Fibroblast of the aortic adventitia (primary cell): ENCODE data around the gene KCTD1. TPM values are rescaled to one million over a fixed set of nuclear protein-coding genes. Genes with fewer than 3 reads are reported as not detected.

Source experiments
- DNase-seq: peaks from one replicate; pipeline ENCODE4 v3.0.0-alpha.2; 2010; ENCODE audit warnings: low read depth
- H3K4me3 ChIP-seq: 2 replicates; pipeline ENCODE4 v1.5.1; 2011; ENCODE audit warnings: low read depth, mild to moderate bottlenecking, control low read depth, low read length, moderate library complexity
- CTCF ChIP-seq: IDR thresholded peaks from 2 replicates; pipeline ENCODE4 v1.5.1; 2011; ENCODE audit warnings: mild to moderate bottlenecking, low read length, control low read depth, inconsistent platforms; ENCODE audit not compliant: insufficient read depth
- total RNA-seq: library from RNA; depleted of rRNA; stranded (reverse); fragments of >200 nt; gene quantifications from 2 replicates; pipeline ENCODE4 v1.2.3, GENCODE V29; 2012; ENCODE audit warnings: low replicate concordance

Gene KCTD1
- total RNA-seq, 1 donor = 9.9 TPM

GRCh38 chr18:26455639-26456038, 92.7 kb downstream of the KCTD1 start:
- no peak for TF ChIP-seq CTCF
- no peak for DNase-seq
- H3K4me3 ChIP-seq = no peak overlapping the region

GRCh38 chr18:26454616-26455015, 93.7 kb downstream of the KCTD1 start:
- no peak for TF ChIP-seq CTCF
- H3K4me3 ChIP-seq = no peak overlapping the region
- no peak for DNase-seq

GRCh38 chr18:26454192-26454591, 94.2 kb downstream of the KCTD1 start:
- TF ChIP-seq CTCF = no peak
- no peak overlapping the region for H3K4me3 ChIP-seq
- no peak for DNase-seq

- H3K4me3 ChIP-seq = no peak overlapping the region
- no peak for TF ChIP-seq CTCF
- no peak for DNase-seq
These were observed 94.9 kb downstream of the KCTD1 start for GRCh38 chr18:26453386-26453901.

GRCh38 chr18:26450989-26451682, 97.2 kb downstream of the KCTD1 start:
- no peak for DNase-seq
- no peak overlapping the region for H3K4me3 ChIP-seq
- no peak for TF ChIP-seq CTCF

- no peak for DNase-seq
- TF ChIP-seq CTCF = no peak
- no peak overlapping the region for H3K4me3 ChIP-seq
These were observed 99.6 kb downstream of the KCTD1 start for GRCh38 chr18:26448714-26449159.

- no peak for DNase-seq
- H3K4me3 ChIP-seq = no peak overlapping the region
- no peak for TF ChIP-seq CTCF
These were observed 104.5 kb downstream of the KCTD1 start for GRCh38 chr18:26443853-26444252.
